T47D (cell line): ENCODE results near the gene KRTAP10-8.

Source experiments
- DNase-seq, 2 experiments: peaks; one replicate each; pipeline versions ENCODE4 v3.0.0 to v3.0.0-alpha.2; 2011 to 2012; ENCODE audit warnings: low read depth in 1 of 2, low spot score in 1 of 2
- JUND ChIP-seq: IDR thresholded peaks from 2 replicates; pipeline ENCODE4 v1.6.1; 2012; ENCODE audit warnings: low read depth
- in situ Hi-C: cut with HindIII; loops from 2 replicates; pipeline ENCODE4 v1.10.0; 2016; ENCODE audit warnings: low sequenced_read_pairs, low pct_unique_long_range_greater_than_20kb

Gene KRTAP10-8, protein sequence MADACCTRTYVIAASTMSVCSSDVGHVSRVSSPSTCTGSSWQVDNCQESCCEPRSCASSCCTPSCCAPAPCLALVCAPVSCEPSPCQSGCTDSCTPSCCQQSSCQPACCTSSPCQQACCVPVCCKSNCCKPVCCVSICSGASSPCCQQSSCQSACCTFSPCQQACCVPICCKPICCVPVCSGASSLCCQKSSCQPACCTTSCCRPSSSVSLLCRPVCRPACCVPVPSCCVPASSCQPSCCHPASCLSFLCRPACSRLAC

DNA sequence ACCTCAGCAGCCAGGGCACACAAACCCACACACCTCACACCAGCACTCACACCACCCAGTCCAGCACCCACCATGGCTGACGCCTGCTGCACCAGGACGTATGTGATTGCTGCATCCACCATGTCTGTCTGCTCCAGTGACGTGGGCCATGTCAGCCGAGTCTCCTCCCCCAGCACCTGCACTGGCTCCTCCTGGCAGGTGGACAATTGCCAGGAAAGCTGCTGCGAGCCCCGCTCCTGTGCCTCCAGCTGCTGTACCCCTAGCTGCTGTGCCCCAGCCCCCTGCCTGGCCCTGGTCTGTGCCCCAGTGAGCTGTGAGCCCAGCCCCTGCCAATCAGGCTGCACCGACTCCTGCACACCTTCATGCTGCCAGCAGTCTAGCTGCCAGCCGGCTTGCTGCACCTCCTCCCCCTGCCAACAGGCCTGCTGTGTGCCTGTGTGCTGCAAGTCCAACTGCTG is at the start of gene KRTAP10-8:
Gene KRTAP10-8, plus strand, starts transcription at position 51 of the 458 bp plus-strand sequence. Its CDS starts 22 bp downstream, at position 73.
- in situ Hi-C loops: no loop called here
- TF ChIP-seq JUND: no peak
- no peak for DNase-seq

GRCh38 chr21:44564099-44564498 is 47.8 kb upstream of the KRTAP10-8 start:
- in situ Hi-C loops: no loop called here
- no peak for TF ChIP-seq JUND
- DNase-seq: no peak

DNA sequence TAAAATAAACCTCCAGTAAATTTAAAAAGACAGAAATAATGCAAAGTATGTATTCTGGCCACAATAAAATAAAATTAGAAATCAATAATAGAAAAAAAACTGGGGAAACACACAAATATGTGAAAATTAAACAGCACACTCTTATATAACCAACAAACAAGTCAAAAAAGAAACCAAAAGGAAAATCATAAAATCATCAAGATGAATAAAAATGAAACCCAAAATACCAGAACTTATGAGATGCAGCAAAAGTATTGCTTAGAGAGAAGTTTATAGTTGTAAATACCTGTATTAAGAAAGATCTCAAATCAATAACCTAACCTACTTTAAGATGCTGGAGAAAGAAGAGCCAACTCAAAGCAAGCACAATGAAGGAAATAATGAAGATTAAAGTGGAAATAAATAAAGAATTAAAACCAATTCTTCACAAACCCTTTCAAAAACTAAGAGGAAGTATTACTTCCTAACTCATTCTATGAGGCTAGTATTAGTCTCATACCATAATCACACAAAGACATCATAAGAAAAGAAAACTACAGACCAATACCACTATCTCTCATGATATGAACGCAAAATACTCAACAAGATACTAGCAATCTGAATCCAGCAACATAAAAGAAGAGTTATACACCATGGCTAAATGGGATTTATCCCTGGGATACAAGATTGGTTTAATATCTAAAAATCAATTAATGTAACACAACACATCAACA is 46.8 kb upstream of the KRTAP10-8 start:
- in situ Hi-C loops: no loop called here
- DNase-seq: no peak
- TF ChIP-seq JUND: no peak

- DNase-seq: no peak
- TF ChIP-seq JUND: no peak
- in situ Hi-C loops: no loop called here
These were observed 45.5 kb upstream of the KRTAP10-8 start for GRCh38 chr21:44566403-44566802.

DNA sequence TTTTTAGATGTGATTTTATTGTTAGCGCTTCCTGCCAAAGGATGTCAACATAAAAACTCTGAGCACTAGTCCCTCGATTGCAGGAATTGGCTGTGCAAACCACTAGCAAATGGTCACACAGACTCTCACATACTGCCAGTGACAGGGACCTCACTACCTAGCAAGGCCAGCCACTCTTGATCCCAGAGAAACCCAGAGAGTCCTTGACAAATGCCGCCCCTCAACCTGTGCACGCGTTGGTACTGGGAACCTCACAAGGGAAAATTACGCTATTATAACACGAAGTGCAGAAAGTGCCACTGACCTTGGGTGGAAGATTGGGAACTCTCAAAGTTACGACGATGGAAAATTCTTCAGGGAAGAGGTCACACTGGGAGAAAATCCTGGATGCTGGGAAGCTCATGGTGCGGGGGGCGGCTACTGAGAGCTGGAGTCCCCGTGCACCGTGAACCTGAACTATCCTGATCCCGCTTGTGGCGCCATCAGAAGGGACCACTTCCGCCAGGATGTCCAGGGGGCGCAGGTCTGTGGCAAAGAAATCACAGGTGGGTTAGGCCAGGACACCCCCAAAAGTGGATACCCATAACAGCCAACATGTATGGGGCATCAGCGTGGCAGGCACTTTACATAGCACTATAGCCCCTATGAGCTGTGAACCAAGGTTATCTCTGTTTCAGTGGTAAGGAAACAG is 44.3 kb upstream of the KRTAP10-8 start:
- TF ChIP-seq JUND: no peak
- DNase-seq: no peak
- in situ Hi-C loops: no loop called here

GRCh38 chr21:44568261-44568660 is 43.6 kb upstream of the KRTAP10-8 start:
- TF ChIP-seq JUND: no peak
- in situ Hi-C loops: no loop called here
- no peak for DNase-seq

DNA sequence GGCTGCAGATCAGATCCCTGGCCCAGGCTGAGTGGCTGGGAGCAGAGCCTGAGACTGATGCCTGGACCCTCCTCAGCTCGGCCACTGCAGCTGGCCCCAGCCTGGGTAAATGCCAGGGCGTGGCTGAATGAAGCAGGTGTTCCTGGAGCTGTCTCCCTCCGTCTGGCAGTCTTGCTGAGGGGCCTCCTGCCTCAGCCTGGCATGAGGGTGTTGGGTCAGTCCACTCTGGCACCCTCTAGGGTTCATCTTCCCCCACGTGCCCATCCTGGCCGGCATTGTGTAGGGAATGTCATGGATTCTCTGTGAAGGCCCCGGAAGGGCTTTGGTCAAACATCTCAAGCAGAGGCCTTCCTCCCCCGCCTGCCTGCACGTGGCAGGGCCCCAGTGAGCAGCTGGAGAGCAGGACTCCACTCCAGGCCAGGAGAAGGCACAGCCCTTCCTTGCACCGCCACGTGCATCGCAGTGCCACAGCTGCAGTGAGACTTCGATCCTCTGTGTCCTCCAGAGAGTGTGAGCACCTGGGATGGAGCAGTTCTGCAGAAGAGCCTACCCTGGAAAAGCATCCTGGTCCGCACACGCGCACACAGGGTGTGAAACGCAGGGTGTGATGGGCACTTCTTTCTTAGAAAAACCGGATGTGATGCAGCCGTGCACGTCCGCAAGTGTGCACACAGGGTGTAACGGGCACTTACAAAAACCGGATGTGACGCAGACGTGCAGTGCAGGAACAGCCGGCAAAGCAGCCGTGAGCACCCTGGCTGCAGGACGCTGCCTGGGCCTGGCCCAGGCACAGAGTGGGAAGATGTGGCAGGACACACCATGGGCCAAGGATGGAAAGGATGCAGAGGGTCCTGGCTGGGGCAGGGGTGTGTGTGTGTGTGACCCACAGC is 43.0 kb upstream of the KRTAP10-8 start:
- no peak for DNase-seq
- no peak for TF ChIP-seq JUND
- in situ Hi-C loops: no loop called here

DNA sequence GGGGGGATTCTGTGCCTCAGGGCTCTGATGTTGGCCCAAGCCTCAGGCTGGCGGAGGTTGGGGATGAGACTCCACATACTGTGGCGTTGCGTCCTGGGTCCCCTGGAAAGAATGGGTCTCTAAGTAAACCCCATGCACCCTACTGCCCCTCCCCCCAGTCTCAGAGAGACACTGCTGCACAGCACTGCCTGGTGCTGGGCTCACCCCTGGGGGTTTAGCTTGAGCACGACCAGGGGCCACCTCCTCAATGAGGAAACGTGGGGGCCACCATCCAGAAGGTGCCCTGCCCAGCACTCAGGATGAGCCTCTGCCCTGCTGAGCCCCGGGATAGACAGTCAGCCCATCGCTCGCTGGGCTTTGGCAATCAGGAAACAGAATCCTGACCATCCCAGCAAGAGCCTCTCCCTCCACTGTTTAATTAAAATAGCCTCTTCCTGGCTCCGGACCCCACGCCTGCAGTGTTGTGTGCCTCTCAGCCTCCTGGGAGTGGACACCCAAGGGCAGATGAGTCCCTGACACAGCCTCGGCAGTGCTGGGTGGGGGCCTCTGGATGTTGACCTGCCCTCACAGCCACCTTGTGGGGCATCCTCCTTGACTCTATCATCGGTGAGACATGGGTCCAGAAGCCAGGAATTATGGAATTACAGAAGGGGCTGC is 41.9 kb upstream of the KRTAP10-8 start:
- TF ChIP-seq JUND: no peak
- in situ Hi-C loops: no loop called here
- no peak for DNase-seq

DNA sequence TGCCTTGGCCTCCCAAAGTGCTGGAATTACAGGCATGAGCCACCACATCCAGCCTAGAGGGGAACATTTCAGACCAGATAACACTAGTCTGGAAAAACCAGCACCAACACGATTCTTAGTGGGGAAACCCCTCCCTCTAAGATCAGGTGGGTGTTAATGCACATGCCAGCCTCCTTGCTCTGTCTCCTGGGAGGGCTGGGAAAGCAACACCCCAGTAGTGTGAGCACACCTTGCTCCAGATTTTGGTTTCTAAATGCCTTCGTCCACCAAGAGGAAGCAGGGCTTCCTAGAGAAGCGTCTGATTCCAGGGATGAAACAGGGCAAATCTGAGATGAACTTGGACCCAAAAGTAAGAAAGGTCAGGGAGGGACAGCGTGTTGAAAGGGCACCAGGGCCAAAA is 40.6 kb upstream of the KRTAP10-8 start:
- no peak for DNase-seq
- in situ Hi-C loops: no loop called here
- TF ChIP-seq JUND: no peak

DNA sequence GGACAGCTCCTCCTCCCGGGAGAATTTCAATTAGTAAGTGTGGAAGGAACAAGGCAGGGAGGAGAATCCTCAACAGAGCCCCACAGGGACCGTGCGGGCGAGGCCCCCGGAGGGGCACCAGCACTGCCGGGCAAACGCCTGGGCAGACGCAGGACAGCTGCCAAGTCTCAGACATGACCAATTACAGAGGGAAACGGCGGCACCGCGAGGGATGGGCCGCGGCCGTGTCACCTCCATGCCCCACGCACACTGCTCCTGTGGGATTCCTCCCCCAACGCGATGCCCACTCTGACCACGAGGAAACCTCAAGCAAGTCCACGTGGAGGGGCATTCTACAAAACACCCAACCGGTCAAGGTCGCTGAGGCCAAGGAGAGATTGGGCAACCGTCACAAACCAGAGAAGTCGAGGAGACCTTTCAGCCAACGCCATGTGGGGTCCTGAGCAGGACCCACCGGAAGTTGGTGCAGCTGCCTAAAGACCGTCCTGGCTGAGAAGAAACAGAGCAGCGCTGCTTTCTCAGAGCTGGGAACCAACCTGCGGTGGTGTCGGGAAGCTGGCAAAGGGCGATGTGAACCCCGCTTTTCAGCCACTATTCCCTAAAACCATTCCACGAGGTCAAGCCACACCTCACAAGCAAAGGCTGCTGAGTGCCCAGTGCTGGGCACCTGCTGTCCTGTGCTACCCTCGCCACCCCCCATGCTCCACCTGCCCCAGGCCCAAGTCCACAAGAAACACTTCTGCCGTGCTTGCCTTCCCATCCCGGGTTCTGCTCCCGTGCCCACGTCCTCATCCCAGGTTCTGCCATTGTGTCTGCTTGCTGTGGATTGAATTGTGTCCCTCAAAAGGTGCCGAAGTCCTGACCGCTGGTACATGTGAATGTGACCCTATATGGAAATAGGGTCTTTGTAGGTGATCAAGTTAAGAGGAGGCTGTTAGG is 39.8 kb upstream of the KRTAP10-8 start:
- in situ Hi-C loops: no loop called here
- no peak for TF ChIP-seq JUND
- no peak for DNase-seq
